GM21737 (cell line): Measurements from ENCODE around the gene DIP2C.
"Not testable (repeated sequence)": the region's sequence is repeated elsewhere in the genome, so short reads cannot be mapped to it uniquely, and the experiment has no call there.

Source experiments
- ATAC-seq: cut with Tn5 transposase; IDR thresholded peaks from one replicate; pipeline ENCODE4 v1.9.1; 2021; ENCODE audit warnings: mild to moderate bottlenecking, moderate library complexity; ENCODE audit not compliant: unreplicated experiment

DIP2C gene

GRCh38 chr10:489330-489729 lies 200.1 kb downstream of the DIP2C start:
- no peak for ATAC-seq

- ATAC-seq = no peak
Observed at GRCh38 chr10:488933-489215, 200.6 kb downstream of the DIP2C start.

- no peak for ATAC-seq
Observed at GRCh38 chr10:488081-488932, 201.2 kb downstream of the DIP2C start.

GRCh38 chr10:486666-487322 lies 202.7 kb downstream of the DIP2C start:
- ATAC-seq = no peak

- ATAC-seq = no peak
Observed at GRCh38 chr10:486206-486605, 203.3 kb downstream of the DIP2C start.

- no peak for ATAC-seq
Observed at GRCh38 chr10:485776-486175, 203.7 kb downstream of the DIP2C start.

- peak; percentile 57 for ATAC-seq
Observed at GRCh38 chr10:484925-485661, 204.4 kb downstream of the DIP2C start.

GRCh38 chr10:484441-484924 lies 205.0 kb downstream of the DIP2C start:
- ATAC-seq = no peak

- ATAC-seq = no peak
Observed at GRCh38 chr10:483261-483660, 206.2 kb downstream of the DIP2C start.

- ATAC-seq = no peak
Observed at GRCh38 chr10:482848-483247, 206.6 kb downstream of the DIP2C start.

- no peak for ATAC-seq
Observed at GRCh38 chr10:482051-482501, 207.4 kb downstream of the DIP2C start.

- ATAC-seq = no peak
Observed at GRCh38 chr10:481628-482027, 207.8 kb downstream of the DIP2C start.

GRCh38 chr10:480928-481552 lies 208.4 kb downstream of the DIP2C start:
- no peak for ATAC-seq

- ATAC-seq = no peak
Observed at GRCh38 chr10:480498-480927, 209.0 kb downstream of the DIP2C start.

GRCh38 chr10:479706-480497 lies 209.6 kb downstream of the DIP2C start:
- not testable (repeated sequence) for ATAC-seq

- ATAC-seq = no peak
Observed at GRCh38 chr10:478471-479245, 210.8 kb downstream of the DIP2C start.

- no peak for ATAC-seq
Observed at GRCh38 chr10:477620-478019, 211.8 kb downstream of the DIP2C start.

- ATAC-seq = no peak
Observed at GRCh38 chr10:476455-476780, 213.1 kb downstream of the DIP2C start.

GRCh38 chr10:475709-476454 lies 213.6 kb downstream of the DIP2C start:
- no peak for ATAC-seq
